ENCODE data around the gene CACNA1C.
"Not testable (repeated sequence)": the region's sequence is repeated elsewhere in the genome, so short reads cannot be mapped to it uniquely, and the experiment has no call there.

CACNA1C gene

GRCh38 chr12:2691345-2692071 lies 638.7 kb downstream of the CACNA1C start:
- no peak for DNase-seq (ENCODE audit: low read depth)

GRCh38 chr12:2692080-2692479 lies 639.3 kb downstream of the CACNA1C start:
- DNase-seq (ENCODE audit: low read depth), result no peak

DNA sequence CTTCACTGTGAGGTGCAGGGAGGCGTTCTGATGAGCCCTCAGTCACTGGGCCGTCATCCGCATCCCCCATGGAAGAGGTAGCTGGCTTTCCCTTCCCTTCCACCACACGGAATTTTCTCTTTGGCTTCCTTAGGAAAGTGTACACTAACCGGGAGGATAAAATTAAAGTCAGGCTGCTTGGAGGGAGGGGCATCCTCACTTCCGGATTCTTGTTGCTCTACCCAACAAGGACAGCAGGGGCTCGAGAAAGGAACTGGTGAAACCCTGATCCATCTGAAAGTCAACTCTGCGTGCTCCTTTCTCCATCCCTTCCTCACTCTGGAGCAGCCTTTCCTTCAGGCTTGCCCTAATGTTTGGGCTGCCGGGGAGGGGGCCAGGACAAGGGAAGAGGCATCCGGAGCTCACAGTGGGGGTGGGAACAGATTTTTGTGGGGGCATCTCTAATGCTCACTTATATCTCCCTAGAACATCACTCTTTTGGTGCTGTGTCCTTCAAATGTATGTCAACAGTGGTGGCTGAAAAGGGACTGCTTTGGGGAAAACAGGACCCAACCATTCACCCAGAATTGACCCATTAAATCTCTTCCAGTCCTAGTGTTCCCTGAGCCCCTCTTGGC lies 640.6 kb downstream of the CACNA1C start:
- peak; percentile 4 for DNase-seq (ENCODE audit: low read depth)

- no peak for DNase-seq (ENCODE audit: low read depth)
Observed at GRCh38 chr12:2693980-2694610, 641.3 kb downstream of the CACNA1C start.

- no peak for DNase-seq (ENCODE audit: low read depth)
Observed at GRCh38 chr12:2696136-2696535, 643.3 kb downstream of the CACNA1C start.

DNA sequence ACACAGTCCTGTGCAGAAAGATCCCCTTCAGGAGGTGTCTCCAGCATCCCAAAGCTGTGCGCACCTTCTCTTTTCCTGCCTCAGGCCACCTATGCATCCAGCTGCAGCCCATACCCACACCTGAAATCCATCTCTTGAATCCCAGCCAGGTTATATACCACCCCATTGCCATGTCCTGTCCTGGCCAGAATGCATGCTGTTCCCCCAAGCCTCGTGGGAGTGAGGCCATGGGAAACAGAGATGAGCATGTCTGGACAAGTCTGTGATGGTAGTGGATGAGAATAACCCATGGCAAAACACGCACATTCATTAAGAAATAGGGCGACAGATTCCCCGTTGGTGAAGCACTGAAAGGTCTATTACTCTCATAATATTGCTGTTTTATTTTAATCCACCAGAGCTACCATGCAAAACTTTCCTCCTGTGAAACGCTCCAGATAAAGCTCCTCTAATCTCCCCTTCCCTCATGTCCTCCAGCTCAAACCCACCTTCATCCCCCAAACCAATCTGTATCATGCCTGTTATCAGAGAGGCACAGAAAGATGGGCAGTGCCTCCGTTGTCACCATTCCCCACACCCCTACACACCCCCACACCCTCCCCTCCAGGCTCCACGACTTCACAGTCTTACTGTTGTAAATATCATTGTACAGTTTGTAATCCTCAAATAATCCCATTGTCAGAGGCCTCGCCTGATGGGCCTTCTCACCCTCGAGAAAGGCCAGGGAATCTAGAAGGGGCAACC lies 644.4 kb downstream of the CACNA1C start:
- DNase-seq (ENCODE audit: low read depth), result no peak

- no peak for DNase-seq (ENCODE audit: low read depth)
Observed at GRCh38 chr12:2698566-2698965, 645.8 kb downstream of the CACNA1C start.

- DNase-seq (ENCODE audit: low read depth), result no peak
Observed at GRCh38 chr12:2710701-2711100, 657.9 kb downstream of the CACNA1C start.

DNA sequence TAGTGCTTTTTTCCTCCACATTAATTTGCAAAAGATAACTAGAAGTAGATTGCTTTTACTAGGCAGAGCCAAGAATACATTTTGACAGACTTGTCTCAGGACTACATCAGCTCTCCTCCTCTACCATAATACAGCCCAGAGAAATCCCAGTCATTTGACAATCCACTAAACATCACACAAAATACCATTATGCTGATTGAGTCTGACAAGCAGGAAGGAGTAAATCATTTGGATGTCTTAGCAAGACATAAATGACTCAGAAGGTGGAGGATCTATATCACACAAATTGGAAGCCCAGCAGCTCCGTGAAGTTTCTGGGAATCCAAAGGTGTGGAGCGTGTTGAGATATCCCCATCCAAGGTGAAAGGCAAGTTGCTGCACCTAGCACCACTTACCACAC lies 666.6 kb downstream of the CACNA1C start:
- DNase-seq (ENCODE audit: low read depth), result peak; percentile 10

DNA sequence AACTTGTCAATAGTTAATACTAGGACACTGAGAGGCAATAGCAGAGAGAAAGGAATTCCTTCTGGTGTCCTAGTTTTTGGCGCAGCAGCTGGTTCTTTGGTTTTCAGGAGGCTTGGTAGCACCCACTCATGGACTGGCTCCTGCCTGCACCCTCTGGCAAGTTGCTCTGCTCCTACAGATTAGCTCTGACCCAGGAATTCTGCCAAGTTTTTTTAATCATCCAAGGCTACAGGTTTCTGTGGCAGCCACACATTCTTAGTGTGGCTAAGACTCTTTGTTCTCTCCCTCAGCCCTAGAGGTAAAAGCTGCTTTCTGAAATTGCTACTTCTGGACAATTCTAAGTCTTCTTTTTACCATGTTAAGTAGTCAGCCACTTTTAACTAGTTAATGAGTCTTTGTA lies 670.0 kb downstream of the CACNA1C start:
- DNase-seq (ENCODE audit: low read depth), result no peak

GRCh38 chr12:2732290-2732689 lies 679.5 kb downstream of the CACNA1C start:
- no peak for DNase-seq (ENCODE audit: low read depth)

GRCh38 chr12:2733493-2734355 lies 680.9 kb downstream of the CACNA1C start:
- DNase-seq (ENCODE audit: low read depth), result peak; percentile 15

DNA sequence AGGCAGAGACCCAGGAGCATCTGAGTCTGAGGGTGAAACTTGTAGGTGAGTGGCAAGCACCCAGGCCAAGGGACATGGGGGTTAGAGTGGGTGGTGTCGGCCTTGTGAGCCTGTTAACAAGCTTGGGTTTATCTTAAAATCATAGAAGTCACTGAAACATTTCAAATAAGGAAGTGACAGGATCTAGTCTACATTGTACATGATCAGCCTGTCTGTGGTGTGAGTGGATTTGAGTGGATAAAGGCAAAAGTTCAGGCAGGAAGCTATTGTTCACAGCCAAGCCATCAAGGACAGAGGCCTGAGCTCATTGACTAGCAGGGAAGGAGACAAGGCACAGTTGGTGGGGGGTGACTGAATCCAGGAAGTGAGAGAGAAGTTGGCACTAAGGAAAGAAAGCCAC lies 682.6 kb downstream of the CACNA1C start:
- no peak for DNase-seq (ENCODE audit: low read depth)

DNA sequence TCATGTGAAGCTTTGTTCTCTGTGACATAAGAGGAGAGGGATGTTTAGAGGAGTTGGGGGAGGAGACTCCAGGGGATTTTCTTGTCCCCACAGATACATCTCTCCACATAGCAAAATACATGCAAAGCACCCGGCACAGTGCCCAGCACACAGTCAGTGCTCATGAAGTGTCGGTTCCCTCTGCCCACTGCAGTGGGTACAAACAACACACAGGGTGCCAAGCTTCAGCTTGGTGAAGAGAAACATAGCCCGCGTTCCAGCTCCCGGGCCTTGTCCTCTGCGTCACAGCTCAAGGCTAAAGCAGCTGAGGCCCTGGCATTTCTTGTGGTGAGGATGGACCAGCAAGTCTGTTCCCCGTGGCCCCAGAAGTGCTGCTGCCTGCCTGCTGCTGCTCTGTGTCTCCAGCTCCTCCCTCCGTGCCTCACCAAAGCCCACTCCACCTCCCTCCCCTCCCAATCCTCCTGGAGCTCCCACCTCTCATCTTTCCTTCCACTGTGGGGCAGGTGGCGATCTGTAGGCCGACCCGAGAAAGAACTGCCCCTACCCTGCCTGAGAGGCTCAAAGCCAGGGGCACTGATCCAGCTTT lies 685.0 kb downstream of the CACNA1C start:
- no peak for DNase-seq (ENCODE audit: low read depth)

DNA sequence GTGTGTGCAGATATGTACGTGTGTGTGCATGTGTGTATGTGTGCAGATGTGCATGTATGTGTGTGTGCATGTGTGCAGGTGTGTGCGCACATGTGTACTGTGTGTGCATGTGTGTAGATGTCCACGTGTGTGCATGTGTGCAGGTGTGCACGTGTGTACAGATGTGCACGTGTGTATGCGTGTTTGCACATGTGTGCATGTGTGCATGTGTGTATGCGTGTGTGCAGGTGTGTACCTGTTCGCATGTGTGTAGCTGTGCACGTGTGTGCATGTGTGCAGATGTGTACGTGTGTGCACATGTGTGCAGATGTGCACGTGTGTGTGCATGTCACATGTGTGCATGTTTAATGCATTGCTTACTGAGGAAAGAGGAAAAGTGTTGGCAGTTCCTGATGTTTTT lies 686.3 kb downstream of the CACNA1C start:
- DNase-seq (ENCODE audit: low read depth), result no peak

DNA sequence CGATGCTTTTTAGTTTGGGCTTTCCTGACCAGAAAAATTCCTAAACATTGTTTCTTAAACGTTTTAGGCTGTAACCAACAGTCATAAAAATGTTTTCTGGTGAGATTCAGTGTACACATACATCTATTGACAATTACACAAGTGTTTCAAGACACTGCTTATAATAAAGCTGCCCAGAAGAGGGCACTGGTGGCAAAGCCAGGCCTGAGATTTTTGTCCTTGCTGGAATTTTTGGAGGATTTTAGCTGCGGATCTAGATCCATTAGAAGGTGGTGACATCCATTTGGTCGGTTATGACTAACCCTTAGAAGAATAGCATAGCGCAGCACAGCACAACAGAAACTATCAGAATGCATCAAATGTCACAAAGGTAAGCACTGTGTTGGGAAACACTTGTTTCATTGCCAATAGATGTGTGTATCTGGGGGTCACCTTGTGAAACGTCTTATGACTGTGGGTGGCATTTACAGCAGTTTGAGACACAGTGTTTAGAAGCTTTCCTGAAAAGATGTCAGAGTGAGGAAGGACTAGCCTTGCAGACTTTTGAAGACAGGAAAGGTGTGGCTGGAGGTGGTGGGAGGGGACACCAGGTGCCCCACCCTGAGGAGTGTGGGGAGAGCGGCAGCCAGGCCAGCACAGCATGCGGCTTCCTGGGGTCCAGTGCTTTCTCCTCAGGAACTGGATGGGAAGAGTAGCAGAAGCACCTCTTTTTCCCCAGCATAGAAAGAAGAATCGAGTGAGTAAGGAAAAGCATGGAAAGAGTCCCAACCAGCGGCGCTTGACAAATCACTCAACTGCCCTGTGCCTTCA lies 687.2 kb downstream of the CACNA1C start:
- DNase-seq (ENCODE audit: low read depth), result peak; percentile 58

DNA sequence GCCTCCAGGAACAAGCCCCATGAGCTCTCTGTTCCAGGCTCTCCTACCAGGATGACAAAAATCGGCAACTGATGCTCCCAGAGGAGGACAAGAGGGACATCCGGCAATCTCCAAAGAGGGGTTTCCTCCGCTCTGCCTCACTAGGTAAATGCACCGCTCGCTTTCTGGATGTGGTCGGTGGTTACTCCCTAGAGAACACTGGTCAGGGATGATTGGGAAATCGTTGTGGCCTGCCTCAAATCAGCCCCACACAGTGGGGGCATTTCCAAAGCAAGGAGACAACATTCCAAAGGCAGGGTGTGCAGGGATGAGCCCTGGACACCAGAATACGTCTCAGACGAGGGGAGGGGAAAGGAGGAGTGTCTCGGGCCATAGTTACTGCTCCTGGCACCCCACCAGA lies 689.2 kb downstream of the CACNA1C start:
- DNase-seq (ENCODE audit: low read depth), result not testable (repeated sequence)

- no peak for DNase-seq (ENCODE audit: low read depth)
Observed at GRCh38 chr12:2743478-2743877, 690.7 kb downstream of the CACNA1C start.

- DNase-seq (ENCODE audit: low read depth), result no peak
Observed at GRCh38 chr12:2745655-2746054, 692.9 kb downstream of the CACNA1C start.
